ENCODE results near the gene MRNIP. TPM values are rescaled to one million over a fixed set of nuclear protein-coding genes. Genes with fewer than 3 reads are reported as not detected.

Gene MRNIP
- total RNA-seq, 1 experiment from 2014 or later: 36.2 TPM

- Histone ChIP-seq H3K36me3 (ENCODE audit: control insufficient read depth in 1 of 2, insufficient read depth in 2 of 2, low read length in 2 of 2) (peaks cover 30 to 47% of the 10 kb centered on the region in 2 experiments; a peak in 3 of 4 replicates), H3K4me3 (replicated peaks in 1 of 2; ENCODE audit: low read depth in 1 of 2, low read length in 2 of 2) (peak overlapping the region; percentile 76 to 87), H3K79me2 (ENCODE audit: insufficient read depth, low read length) (peaks cover 52% of the 10 kb centered on the region), H3K9ac (ENCODE audit: low read length) (peak overlapping the region; percentile 97), H3K27ac (ENCODE audit: low read depth, low read length) (peak overlapping the region; percentile 99), H2AFZ (ENCODE audit: low read depth, low read length, poor library complexity, severe bottlenecking) (no peak overlapping the region), H4K20me1 (ENCODE audit: insufficient read depth) (peaks cover 12% of the 10 kb centered on the region; the same call in 1 of the 2 replicates), H3K27me3 (ENCODE audit: insufficient read depth, low read length) (no peaks in the 10 kb centered on the region), H3K9me3 (ENCODE audit: control insufficient read depth in 1 of 2, insufficient read depth in 1 of 2, low read depth in 1 of 2, low read length in 2 of 2) (no peaks in the 10 kb centered on the region), H3K4me2 (ENCODE audit: low read length) (peak overlapping the region; percentile 94), H3K9me2 (ENCODE audit: insufficient read depth) (no peaks in the 10 kb centered on the region), H3K4me1 (ENCODE audit: control insufficient read depth in 1 of 2, insufficient read depth in 2 of 2, low read length in 2 of 2) (peaks cover 35 to 57% of the 10 kb centered on the region in 2 experiments)
- ATAC-seq (peak; percentile 71), DNase-seq (ENCODE audit: low read depth, low spot score) (peak; percentile 81)
- ChIA-PET CTCF (interaction anchor here (2.2 kb wide), 1 partner anchor 19 kb away, joined by 8 read pairs; no protein-coding TSS in a partner anchor), POLR2A (interaction anchor here (0.8 to 2.5 kb wide), 6 partner anchors 11 to 198 kb away, joined by 3 to 9 read pairs (median 4); partner anchors contain the start of genes HNRNPH1 and MAML1), RAD21 (ENCODE audit: low non-redundant PET in 1 of 2, low total read pairs in 2 of 2, uncharacterized antibody in 2 of 2, unreplicated experiment in 2 of 2) (no interaction called here)
- no TSS peak for BruUV-seq (replicated peaks)
- TF ChIP-seq MAX (IDR thresholded peaks at IDR 0.05) (no peak), REST (IDR thresholded peaks at IDR 0.05; ENCODE audit: low read depth) (no peak), CEBPB (IDR thresholded peaks at IDR 0.05; ENCODE audit: low read depth) (no peak), ZFX (IDR thresholded peaks at IDR 0.05) (no peak), EGR1 (IDR thresholded peaks at IDR 0.05; ENCODE audit: low read depth) (no peak), EZH2phosphoT487 (IDR thresholded peaks at IDR 0.05; ENCODE audit: borderline replicate concordance) (no peak), ZNF274 (IDR thresholded peaks at IDR 0.05; ENCODE audit: low read depth, low read length) (no peak), POLR2AphosphoS5 (IDR thresholded peaks at IDR 0.05; ENCODE audit: low read depth, low read length) (peak; percentile 90), SRF (IDR thresholded peaks at IDR 0.05; ENCODE audit: low read depth) (no peak), FOSL1 (IDR thresholded peaks at IDR 0.05; ENCODE audit: low read depth) (no peak), SP1 (IDR thresholded peaks at IDR 0.05; ENCODE audit: low read depth) (no peak), POLR2A (IDR thresholded peaks at IDR 0.05; ENCODE audit: borderline replicate concordance, extremely low read depth, insufficient read depth, insufficient read length) (peak; percentile 65), EZH2 (IDR thresholded peaks at IDR 0.05) (no peak), SIN3A (IDR thresholded peaks at IDR 0.05; ENCODE audit: low read depth) (no peak), YY1 (IDR thresholded peaks at IDR 0.05; ENCODE audit: extremely low read depth, insufficient replicate concordance, low read depth, low read length) (no peak)
- TF ChIP-seq, protein P1, sequence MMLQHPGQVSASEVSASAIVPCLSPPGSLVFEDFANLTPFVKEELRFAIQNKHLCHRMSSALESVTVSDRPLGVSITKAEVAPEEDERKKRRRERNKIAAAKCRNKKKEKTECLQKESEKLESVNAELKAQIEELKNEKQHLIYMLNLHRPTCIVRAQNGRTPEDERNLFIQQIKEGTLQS (IDR thresholded peaks at IDR 0.05): no peak
- TF ChIP-seq, protein P2, sequence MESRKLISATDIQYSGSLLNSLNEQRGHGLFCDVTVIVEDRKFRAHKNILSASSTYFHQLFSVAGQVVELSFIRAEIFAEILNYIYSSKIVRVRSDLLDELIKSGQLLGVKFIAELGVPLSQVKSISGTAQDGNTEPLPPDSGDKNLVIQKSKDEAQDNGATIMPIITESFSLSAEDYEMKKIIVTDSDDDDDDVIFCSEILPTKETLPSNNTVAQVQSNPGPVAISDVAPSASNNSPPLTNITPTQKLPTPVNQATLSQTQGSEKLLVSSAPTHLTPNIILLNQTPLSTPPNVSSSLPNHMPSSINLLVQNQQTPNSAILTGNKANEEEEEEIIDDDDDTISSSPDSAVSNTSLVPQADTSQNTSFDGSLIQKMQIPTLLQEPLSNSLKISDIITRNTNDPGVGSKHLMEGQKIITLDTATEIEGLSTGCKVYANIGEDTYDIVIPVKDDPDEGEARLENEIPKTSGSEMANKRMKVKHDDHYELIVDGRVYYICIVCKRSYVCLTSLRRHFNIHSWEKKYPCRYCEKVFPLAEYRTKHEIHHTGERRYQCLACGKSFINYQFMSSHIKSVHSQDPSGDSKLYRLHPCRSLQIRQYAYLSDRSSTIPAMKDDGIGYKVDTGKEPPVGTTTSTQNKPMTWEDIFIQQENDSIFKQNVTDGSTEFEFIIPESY (IDR thresholded peaks at IDR 0.05; ENCODE audit: extremely low read depth, insufficient replicate concordance, low read length): peak; percentile 39
- intact Hi-C loops (cut with micrococcal nuclease): loop anchor here (2.0 kb wide), 2 partner anchors 15 to 37 kb away; partner anchors contain the start of genes MGAT4B and MRNIP
Measured at GRCh38 chr5:179821298-179822058, 37.1 kb downstream of the MRNIP start.
